HEK293 (cell line): ENCODE measurements around the gene AATF.
A peak's percentile ranks its signal among the peaks of the same experiment; 100 is the strongest.

Experiments used
- CTCF ChIA-PET: fragments of 350-600 bp; formaldehyde crosslinking; extraction: SDS; loops from one replicate; lab custom pipeline; 2021; ENCODE audit warnings: antibody characterized with exemption; lab: Yijun Ruan, JAX
- POLR2A ChIA-PET: fragments of 300-600 bp; formaldehyde crosslinking; extraction: SDS; loops from one replicate; lab custom pipeline; 2020; ENCODE audit warnings: antibody characterized with exemption, inconsistent platforms; lab: Yijun Ruan, JAX
- H3K27ac ChIP-seq: fragments of 200-500 bp; sonication (Bioruptor generic); 2 replicates; pipeline ENCODE4 v1.5.1; 2014; ENCODE audit warnings: low read depth, low read length, control low read depth, inconsistent platforms; ENCODE audit errors: extremely low read depth
- H3K36me3 ChIP-seq, 2 experiments: fragments of 200-500 bp in 1 of 2; sonication (Bioruptor generic) in 1 of 2; 1 replicate in 1 of 2; 2 replicates in 1 of 2; pipeline ENCODE4 v1.5.1; 2014 to 2017; ENCODE audit warnings: inconsistent platforms in 2 of 2, low read length in 2 of 2; ENCODE audit not compliant: control insufficient read depth in 2 of 2, insufficient read depth in 1 of 2
- H3K4me1 ChIP-seq: fragments of 200-500 bp; sonication (Bioruptor generic); 2 replicates; pipeline ENCODE4 v1.5.1; 2014; ENCODE audit warnings: mild to moderate bottlenecking, low read length, inconsistent platforms; ENCODE audit not compliant: control insufficient read depth, insufficient read depth
- H3K4me3 ChIP-seq: 2 replicates; pipeline ENCODE4 v1.5.1; 2011; ENCODE audit warnings: low read depth, mild to moderate bottlenecking, control low read depth, low read length, moderate library complexity
- H3K9me3 ChIP-seq: fragments of 200-500 bp; sonication (Bioruptor generic); 2 replicates; pipeline ENCODE4 v1.5.1; 2014; ENCODE audit warnings: low read depth, low read length, inconsistent platforms; ENCODE audit not compliant: control insufficient read depth, insufficient read depth
- GLI4 ChIP-seq: fragments of 450-650 bp; formaldehyde crosslinking; IDR thresholded peaks from 2 replicates; pipeline ENCODE4 v1.5.1; 2016; ENCODE audit warnings: missing biosample characterization, missing genetic modification characterization
- HOXD13 ChIP-seq: sonication (generic); formaldehyde crosslinking; IDR thresholded peaks from 2 replicates; pipeline ENCODE4 v1.8.0; 2022; ENCODE audit warnings: missing genetic modification reagents, borderline replicate concordance
- KLF1 ChIP-seq: fragments of 450-650 bp; formaldehyde crosslinking; IDR thresholded peaks from 2 replicates; pipeline ENCODE4 v1.5.1; 2016; ENCODE audit warnings: missing biosample characterization, missing genetic modification characterization
- PATZ1 ChIP-seq: fragments of 450-650 bp; formaldehyde crosslinking; IDR thresholded peaks from 2 replicates; pipeline ENCODE4 v1.5.1; 2016; ENCODE audit warnings: missing biosample characterization, missing genetic modification characterization
- PRDM10 ChIP-seq: fragments of 450-650 bp; formaldehyde crosslinking; IDR thresholded peaks from 2 replicates; pipeline ENCODE4 v1.5.1; 2016; ENCODE audit warnings: missing biosample characterization, missing genetic modification characterization
- SCRT2 ChIP-seq: fragments of 450-650 bp; formaldehyde crosslinking; IDR thresholded peaks from 2 replicates; pipeline ENCODE4 v1.5.1; 2016; ENCODE audit warnings: missing biosample characterization, missing genetic modification characterization
- ZBTB11 ChIP-seq: fragments of 450-650 bp; formaldehyde crosslinking; conservative IDR thresholded peaks from 2 replicates; pipeline ENCODE4 v1.5.1; 2016; ENCODE audit warnings: low read depth, missing biosample characterization, missing genetic modification characterization
- ZBTB17 ChIP-seq: fragments of 450-650 bp; formaldehyde crosslinking; IDR thresholded peaks from 2 replicates; pipeline ENCODE4 v1.5.1; 2016; ENCODE audit warnings: missing biosample characterization, missing genetic modification characterization
- ZNF169 ChIP-seq: fragments of 450-650 bp; formaldehyde crosslinking; IDR thresholded peaks from 2 replicates; pipeline ENCODE4 v1.5.1; 2016; ENCODE audit warnings: missing biosample characterization, missing genetic modification characterization
- ZNF23 ChIP-seq: fragments of 450-650 bp; formaldehyde crosslinking; IDR thresholded peaks from 2 replicates; pipeline ENCODE4 v1.5.1; 2016; ENCODE audit warnings: missing biosample characterization, missing genetic modification characterization, borderline replicate concordance
- ZNF398 ChIP-seq: fragments of 450-650 bp; formaldehyde crosslinking; IDR thresholded peaks from 2 replicates; pipeline ENCODE4 v1.5.1; 2017; ENCODE audit warnings: missing biosample characterization, missing genetic modification characterization
- ZNF560 ChIP-seq: fragments of 450-650 bp; formaldehyde crosslinking; IDR thresholded peaks from 2 replicates; pipeline ENCODE4 v1.5.1; 2017; ENCODE audit warnings: missing biosample characterization, missing genetic modification characterization, borderline replicate concordance
- ZNF629 ChIP-seq: fragments of 450-650 bp; formaldehyde crosslinking; IDR thresholded peaks from 2 replicates; pipeline ENCODE4 v1.5.1; 2017; ENCODE audit warnings: missing biosample characterization, missing genetic modification characterization
- ZNF639 ChIP-seq: fragments of 450-650 bp; formaldehyde crosslinking; IDR thresholded peaks from 2 replicates; pipeline ENCODE4 v1.5.1; 2016; ENCODE audit warnings: missing biosample characterization, missing genetic modification characterization
- ZNF645 ChIP-seq: fragments of 450-650 bp; formaldehyde crosslinking; IDR thresholded peaks from 2 replicates; pipeline ENCODE4; 2016; ENCODE audit warnings: missing biosample characterization, missing genetic modification characterization
- ZNF692 ChIP-seq: fragments of 450-650 bp; formaldehyde crosslinking; IDR thresholded peaks from 2 replicates; pipeline ENCODE4 v1.5.1; 2016; ENCODE audit warnings: missing biosample characterization, missing genetic modification characterization
- ZNF701 ChIP-seq: fragments of 450-650 bp; formaldehyde crosslinking; IDR thresholded peaks from 2 replicates; pipeline ENCODE4 v1.5.1; 2016; ENCODE audit warnings: missing biosample characterization, missing genetic modification characterization
- ZNF704 ChIP-seq: fragments of 450-650 bp; formaldehyde crosslinking; IDR thresholded peaks from 2 replicates; pipeline ENCODE4 v1.5.1; 2016; ENCODE audit warnings: missing biosample characterization, missing genetic modification characterization

The AATF gene

GRCh38 chr17:37067555-37068111 is 118.9 kb downstream of the AATF start (continued):
- TF ChIP-seq ZBTB17 = peak; percentile 68
- TF ChIP-seq ZNF398 (tag by site-specific recombination) = no peak
- TF ChIP-seq SCRT2 (tag by site-specific recombination) = peak; percentile 72
- TF ChIP-seq PRDM10 (tag by site-specific recombination) = peak; percentile 27; the same call in 1 of the 2 replicates
- 0 out of 2 replicates have a peak, but pooled peaks have one; percentile 44 for TF ChIP-seq PATZ1 (tag by site-specific recombination)
- TF ChIP-seq ZNF645 (tag by site-specific recombination) = no peak
- peak; percentile 47; the same call in 1 of the 2 replicates for TF ChIP-seq ZNF692 (tag by site-specific recombination)
- TF ChIP-seq ZNF639 (tag by site-specific recombination) = 0 out of 2 replicates have a peak, but pooled peaks have one; percentile 38
- no peak for TF ChIP-seq ZNF560 (tag by site-specific recombination)

GRCh38 chr17:37068266-37068665 is 119.5 kb downstream of the AATF start:
- Histone ChIP-seq H3K27ac (no peak overlapping the region), H3K4me3 (no peak overlapping the region), H3K4me1 (peaks cover 5% of the 10 kb centered on the region; the same call in 1 of the 2 replicates), H3K36me3 (no peaks in the 10 kb centered on the region), H3K9me3 (no peaks in the 10 kb centered on the region)
- POLR2A ChIA-PET = interaction anchor here (0.6 to 1.0 kb wide), 3 partner anchors 9 to 536 kb away, joined by 3 to 4 read pairs (median 3); no protein-coding TSS in a partner anchor
- CTCF ChIA-PET = interaction anchor here (0.6 to 3.0 kb wide), 6 partner anchors 13 to 443 kb away, joined by 3 to 15 read pairs (median 5); no protein-coding TSS in a partner anchor
- TF ChIP-seq ZNF169 (tag by site-specific recombination) (no peak), ZNF23 (tag by site-specific recombination) (no peak), ZNF629 (no peak), KLF1 (tag by site-specific recombination) (no peak), HOXD13 (CRISPR knock-in tag) (no peak), GLI4 (tag by site-specific recombination) (no peak), ZBTB11 (tag by site-specific recombination) (no peak), ZNF701 (tag by site-specific recombination) (no peak), ZNF704 (no peak)
